DMS153 (cell line): ENCODE measurements around the gene GADD45B.
"Not testable (repeated sequence)": the region's sequence is repeated elsewhere in the genome, so short reads cannot be mapped to it uniquely, and the experiment has no call there.

Source experiments
- DNase-seq: peaks from one replicate; lab custom pipeline; 2025; lab: John Stamatoyannopoulos, UW

GADD45B gene

DNA sequence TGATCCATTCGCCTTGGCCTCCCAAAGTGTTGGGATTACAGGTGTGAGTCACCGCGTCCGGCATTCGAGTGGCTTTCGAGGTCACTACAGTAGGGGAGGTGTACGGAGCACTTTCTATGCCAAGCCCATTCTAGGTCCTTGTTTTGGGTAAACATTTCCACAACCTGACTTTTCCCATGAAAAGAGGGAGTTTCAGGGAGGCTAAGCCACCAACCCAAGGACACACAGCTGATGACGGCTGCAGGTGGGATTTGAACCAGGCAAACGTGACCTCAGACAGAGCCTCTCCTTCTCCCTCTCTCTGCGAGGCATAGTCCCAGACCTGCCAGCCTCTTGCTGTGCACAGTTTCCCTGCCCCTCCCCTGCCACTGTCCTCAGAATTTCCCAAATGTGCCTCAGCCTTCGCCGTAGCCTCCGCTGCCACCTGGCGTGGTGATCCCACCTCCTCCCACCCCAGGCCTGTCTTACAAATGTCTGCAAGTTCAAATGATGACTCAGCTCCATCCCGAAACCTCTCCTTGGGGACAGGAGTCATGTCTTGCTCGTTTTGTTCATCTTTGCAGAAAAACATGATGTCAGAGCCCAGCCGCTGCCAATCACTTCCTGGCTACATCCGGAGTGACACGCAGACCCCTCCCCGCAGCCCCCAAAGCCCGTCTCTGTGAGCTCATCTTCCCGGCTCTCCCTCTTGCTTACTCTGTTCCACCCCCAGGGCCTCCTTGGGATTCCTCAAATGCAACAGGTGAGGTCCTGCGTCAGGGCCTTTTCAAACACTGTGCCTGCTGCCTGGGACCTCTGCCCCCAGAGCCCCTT, 6.6 kb upstream of the GADD45B start:
- DNase-seq: no peak

GRCh38 chr19:2469915-2470200, 6.1 kb upstream of the GADD45B start:
- DNase-seq: not testable (repeated sequence)

DNA sequence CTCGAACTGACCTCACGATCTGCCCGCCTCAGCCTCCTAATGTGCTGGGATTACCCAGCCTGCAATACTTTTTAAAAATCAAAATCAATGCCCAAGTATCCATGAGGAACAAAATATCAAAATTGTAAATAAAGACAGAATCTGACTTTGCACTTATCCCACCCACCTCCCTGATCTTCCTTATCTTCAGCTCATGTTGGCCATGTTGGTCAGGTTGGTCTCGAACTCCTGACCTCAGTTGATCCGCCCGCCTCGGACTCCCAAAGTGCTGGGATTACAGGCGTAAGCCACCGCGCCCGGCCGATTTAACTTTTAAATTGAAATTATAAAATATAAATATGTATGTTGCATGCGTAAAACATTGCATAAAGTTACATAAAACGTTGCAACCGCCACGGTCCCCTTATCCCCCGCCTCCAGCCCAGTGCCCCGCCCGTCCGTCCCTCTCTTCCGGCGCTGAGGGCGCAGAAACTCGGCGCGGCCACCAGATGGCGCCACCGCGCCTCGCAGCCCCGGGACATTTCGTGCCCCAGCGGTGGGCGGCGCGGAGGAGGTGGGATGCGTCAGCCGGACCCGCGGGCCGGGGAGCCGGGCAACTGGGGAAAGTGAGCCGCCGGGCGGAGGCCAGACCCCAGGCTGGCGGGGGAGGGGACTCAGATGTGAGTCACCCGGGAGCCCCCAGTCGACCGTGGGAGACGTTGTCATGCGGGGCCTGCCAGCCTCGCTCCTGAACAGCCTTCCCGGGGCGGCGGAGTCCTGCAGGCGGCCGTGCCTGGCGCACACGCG, 1.5 kb upstream of the GADD45B start:
- peak; percentile 65 for DNase-seq

GRCh38 chr19:2475018-2475701, 767 bp upstream of the GADD45B start:
- no peak for DNase-seq

DNA sequence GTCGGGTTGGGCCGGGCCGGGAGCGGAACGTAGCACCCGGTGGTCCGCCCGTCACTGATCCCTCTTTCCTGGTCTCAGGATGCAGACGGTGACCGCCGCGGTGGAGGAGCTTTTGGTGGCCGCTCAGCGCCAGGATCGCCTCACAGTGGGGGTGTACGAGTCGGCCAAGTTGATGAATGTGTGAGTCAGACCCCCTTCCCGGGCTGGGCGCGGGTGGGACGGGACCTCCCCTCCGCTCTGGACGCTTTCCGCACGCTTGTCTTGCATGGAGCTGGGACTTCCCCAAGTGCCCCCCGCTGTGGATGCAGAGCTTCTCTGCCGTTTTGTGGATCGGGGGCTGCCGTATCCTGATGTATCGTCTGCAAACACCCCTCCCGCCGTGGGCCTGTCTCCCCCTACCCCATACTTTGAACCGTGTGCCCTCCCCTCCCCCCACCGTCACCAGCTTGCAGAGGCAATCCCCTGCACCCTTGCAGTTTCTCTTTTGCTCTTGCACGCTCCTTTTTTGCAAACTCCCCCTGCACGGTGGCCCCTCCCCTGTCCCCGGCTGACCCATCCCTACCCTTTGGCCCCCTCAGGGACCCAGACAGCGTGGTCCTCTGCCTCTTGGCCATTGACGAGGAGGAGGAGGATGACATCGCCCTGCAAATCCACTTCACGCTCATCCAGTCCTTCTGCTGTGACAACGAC, 669 bp downstream of the GADD45B start:
- DNase-seq: no peak

DNA sequence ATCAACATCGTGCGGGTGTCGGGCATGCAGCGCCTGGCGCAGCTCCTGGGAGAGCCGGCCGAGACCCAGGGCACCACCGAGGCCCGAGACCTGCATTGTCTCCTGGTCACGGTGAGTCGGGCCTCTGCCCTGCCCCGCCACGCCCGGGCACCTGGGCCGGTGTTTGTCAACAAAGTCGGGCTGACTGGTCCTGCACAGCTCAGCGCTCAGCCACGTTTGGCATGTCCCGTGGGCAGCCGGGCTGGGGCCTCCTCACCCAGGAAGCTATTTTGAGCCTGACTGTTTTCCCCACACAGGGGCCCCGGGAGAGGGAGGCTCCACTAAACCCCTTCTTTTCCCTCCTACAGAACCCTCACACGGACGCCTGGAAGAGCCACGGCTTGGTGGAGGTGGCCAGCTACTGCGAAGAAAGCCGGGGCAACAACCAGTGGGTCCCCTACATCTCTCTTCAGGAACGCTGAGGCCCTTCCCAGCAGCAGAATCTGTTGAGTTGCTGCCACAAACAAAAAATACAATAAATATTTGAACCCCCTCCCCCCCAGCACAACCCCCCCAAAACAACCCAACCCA, 1.3 kb downstream of the GADD45B start:
- peak; percentile 30 for DNase-seq

DNA sequence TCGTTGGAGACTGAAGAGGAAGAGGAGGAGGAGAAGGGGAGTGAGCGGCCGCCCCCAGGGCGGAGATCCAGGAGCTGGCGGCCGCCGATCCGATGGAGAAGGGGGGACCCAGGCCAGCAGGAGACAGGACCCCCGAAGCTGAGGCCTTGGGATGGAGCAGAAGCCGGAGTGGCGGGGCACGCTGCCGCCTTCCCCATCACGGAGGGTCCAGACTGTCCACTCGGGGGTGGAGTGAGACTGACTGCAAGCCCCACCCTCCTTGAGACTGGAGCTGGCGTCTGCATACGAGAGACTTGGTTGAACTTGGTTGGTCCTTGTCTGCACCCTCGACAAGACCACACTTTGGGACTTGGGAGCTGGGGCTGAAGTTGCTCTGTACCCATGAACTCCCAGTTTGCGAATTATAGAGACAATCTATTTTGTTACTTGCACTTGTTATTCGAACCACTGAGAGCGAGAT, 1.8 kb downstream of the GADD45B start:
- DNase-seq: no peak

DNA sequence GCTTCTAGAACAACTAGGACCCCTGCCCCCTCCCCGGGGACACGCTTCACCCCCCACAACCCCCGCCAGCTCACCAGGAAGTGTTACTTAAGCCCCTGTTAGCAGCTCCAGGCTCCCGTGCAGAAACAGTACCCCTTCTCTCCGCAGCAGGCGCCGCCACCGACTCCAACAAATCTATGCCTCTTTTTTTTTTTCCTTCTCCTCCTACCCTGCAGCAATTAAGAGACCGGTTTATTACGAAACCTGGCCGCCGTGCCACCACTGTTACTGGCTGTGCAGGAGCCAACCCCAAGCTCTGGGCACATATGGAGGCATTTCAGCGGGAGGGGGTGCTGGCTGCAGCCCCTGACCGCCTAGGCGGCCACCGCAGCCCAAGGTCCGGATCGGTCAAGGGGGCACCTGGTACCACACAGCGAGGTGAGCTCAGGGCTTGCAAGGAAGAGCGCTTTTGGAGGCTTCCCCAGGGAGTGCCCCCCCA, 2.4 kb downstream of the GADD45B start:
- peak; percentile 76 for DNase-seq

- no peak for DNase-seq
These were observed 3.0 kb downstream of the GADD45B start for GRCh38 chr19:2478756-2479555.

- no peak for DNase-seq
These were observed 3.7 kb downstream of the GADD45B start for GRCh38 chr19:2479556-2480194.

DNA sequence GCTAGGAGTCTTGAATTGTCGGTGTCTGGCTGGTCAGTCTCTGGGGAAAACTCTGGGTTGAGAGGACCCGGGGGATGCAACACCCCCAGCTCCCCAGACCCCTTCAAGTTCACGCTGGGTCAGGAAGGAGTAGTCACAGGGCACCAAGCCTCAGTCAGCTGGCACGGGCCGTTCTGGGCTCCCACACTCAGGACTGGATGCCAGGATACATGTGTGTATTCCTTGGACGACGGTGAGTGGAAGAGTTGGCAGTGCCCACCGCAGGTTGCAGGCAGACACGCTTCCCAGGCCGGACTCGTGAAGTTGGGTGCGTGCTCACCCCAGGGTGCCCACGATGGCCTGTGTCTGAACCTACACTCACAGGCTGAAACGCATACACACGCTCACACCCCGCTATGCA, 5.5 kb downstream of the GADD45B start:
- DNase-seq: no peak

- DNase-seq: no peak
These were observed 6.6 kb downstream of the GADD45B start for GRCh38 chr19:2482354-2483038.

GRCh38 chr19:2483084-2483483, 7.2 kb downstream of the GADD45B start:
- no peak for DNase-seq

DNA sequence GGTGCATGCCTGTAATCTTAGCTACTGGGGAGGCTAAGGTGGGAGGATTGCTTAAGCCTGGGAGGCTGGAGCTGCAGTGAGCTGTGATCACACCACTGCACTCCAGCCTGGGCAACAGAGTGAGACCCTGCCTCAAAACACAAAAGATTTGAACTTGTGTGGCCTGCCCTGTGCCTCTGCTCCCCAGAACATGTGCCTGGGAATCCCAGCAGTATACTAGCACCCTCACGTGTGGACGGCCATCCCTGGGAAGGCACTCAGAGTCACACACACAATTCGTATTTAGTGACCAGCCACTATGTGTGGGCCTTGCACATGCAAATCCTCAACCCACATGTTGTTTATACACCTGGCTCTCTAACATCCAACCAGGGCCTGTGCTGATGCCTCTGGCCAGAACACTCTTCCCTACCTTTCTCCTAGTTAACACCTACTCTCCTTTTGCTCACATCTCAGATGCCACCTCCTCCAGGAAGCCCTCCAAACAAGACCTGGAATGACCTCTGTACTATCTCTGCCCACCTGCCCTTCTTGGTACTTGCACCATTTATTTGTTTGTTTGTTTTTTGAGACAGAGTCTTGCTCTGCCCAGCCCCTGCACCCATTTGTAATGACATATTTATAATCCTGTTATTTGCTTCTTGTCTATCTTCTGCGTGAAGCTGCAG, 7.7 kb downstream of the GADD45B start:
- no peak for DNase-seq

DNA sequence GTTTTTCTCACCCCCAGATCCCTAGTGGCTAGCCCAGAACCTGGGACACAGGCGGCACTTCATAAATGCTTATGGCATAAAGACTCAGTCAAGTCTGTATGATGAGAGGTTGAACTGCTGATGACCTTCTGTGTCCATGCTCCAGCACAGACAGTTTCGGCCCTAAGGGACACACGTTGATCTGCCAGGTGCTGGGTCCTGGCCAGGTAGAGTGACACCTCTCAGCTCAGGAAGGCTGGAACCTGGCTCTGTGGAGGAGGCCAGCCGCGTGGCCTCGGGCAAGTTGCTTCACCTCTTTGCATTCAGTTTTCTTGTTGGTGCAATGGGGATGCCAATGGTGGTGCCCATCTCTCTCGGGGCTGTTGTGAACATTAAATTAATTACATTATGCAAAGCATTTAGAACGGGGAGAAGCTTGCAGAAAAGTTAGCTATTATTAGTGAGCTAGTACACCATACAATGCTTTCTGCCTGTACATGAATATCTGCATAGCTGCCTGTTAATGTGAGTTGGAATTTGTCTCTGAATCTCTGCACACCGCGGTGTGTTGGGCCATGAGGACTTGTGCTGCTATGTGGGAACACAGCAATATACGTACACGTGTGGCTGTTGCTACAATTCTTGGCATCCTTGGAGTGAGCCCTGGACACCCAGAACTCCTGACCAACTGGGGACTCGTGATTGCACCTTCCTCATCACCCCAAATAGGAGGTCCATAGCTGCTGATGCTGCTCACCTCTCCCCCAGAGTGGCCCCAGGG, 8.4 kb downstream of the GADD45B start:
- no peak for DNase-seq

DNA sequence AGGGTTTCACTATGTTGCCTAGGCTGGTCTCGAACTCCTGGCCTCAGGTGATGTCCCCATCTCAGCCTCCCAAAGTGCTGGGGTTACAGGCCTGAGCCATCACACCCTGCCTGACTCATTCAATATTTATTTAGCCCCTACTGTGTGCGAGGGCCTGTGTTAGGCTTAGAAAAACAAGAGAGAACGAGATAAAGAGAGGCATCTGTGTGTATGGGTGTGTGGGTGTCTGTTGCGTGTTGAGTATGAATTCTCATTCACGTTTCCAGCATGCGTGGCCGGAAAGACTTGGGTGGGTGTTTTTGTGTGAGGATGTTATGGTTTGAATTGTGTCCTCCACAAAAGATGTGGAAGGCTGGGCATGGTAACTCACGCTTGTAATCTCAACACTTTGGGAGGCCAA, 9.5 kb downstream of the GADD45B start:
- DNase-seq: no peak

DNA sequence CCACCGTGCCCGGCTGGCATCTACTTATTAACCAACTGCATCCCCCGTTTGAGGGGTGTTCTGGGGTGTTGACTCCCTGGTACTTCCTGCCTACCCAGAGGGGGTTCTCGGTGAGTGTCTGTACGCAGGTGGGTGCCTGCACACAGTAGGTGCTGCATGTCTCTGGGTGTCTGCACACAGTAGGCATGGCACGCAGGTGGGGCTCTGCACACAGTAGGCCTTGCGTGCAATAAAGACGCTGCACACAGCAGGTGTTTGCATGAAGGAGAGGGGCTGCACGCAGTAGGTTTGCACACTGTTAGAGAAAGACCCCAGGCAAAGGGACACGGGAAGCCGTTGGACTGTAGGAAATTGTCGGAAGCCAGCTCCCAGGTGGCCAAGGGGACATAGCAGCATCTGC, 11.2 kb downstream of the GADD45B start:
- DNase-seq: no peak

DNA sequence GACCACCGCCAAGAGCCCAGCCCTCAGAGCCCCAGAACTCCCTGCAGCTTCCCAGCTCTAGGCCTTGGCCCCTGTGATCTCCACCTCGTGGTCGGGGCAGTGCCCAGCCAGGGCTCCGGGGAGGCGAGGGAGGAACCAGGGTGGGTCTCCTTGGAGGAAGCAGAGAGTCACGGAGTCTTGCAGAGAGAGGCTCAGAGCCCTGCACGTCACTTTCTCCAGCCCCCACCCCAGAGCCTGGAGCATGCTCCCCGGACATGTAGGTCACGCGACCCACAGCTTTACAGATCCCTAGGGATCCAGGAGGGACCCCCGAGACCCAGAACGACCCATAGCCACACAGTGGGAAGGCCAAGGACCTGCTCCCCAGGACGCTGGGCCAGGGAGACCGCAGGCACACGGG, 11.9 kb downstream of the GADD45B start:
- no peak for DNase-seq
